GM18951 (cell line): ENCODE measurements around the gene AHCYL1.

Experiments
- POLR2A ChIP-seq: IDR thresholded peaks from 4 replicates; pipeline ENCODE4 v1.6.1; 2011; ENCODE audit warnings: mild to moderate bottlenecking; ENCODE audit not compliant: insufficient read length, insufficient read depth; ENCODE audit errors: extremely low read depth
- in situ Hi-C: fragments of 300-500 bp; cut with MboI; formaldehyde crosslinking; loops from one replicate; pipeline ENCODE4 v1.12.0; 2022; ENCODE audit warnings: low sequenced_read_pairs, mixed read lengths, inconsistent platforms; ENCODE audit not compliant: unreplicated experiment

AHCYL1 gene

DNA sequence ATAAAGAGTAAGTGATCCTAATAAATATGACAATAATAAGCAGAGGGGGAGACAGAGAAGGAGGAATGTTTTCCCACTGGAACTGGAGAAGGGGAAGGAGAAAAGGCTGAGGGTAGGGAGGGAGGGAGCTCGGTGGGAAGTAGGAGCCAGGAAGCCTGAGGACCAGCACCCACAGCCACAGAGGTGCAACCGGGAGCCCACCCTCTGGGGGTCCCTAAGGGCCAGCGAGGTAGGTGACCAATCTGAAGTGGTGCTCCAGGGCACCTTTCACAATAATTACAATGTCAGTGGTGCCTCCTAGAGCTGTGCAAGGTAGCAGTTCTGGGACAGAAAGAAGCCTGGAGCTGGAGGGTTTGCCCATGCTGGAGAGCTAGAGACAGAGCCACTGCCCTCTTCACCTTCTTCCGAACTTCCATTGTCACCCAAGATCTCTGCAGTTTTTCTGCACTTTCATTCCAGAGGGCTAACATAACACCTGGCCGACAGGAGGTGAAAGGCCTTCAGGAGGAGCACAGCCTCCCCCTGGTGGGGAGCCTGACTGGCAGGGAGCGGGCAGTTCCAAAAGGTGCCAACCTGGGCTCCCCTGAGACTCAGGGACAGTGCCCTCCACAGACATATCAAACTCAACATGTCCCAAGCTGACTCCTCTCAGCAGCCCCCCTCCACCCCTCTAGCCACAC lies 4.1 kb upstream of the AHCYL1 start:
- in situ Hi-C loops, result loop anchor here (5.0 to 10.0 kb wide), 3 partner anchors 188 to 436 kb away; partner anchors contain the start of genes GNAI3 and GSTM4
- no peak for TF ChIP-seq POLR2A

DNA sequence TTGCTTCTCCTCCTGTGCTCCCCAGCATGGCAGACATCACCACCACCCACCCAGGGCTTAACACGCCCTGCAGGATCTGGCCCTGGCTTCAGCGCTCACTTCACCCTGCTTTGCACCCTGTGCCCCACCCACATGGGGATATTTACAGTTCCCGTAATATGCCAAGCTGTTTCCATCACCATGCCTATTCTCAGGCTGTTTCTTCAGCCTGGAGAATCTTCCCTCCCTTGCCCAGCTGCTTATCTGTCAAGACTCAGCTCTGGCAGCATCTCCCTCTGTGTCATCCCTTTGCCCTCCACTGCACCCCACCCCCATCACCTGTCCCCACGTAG lies 3.6 kb upstream of the AHCYL1 start:
- no peak for TF ChIP-seq POLR2A
- in situ Hi-C loops, result loop anchor here (5.0 to 10.0 kb wide), 3 partner anchors 189 to 436 kb away; partner anchors contain the start of genes GNAI3 and GSTM4

DNA sequence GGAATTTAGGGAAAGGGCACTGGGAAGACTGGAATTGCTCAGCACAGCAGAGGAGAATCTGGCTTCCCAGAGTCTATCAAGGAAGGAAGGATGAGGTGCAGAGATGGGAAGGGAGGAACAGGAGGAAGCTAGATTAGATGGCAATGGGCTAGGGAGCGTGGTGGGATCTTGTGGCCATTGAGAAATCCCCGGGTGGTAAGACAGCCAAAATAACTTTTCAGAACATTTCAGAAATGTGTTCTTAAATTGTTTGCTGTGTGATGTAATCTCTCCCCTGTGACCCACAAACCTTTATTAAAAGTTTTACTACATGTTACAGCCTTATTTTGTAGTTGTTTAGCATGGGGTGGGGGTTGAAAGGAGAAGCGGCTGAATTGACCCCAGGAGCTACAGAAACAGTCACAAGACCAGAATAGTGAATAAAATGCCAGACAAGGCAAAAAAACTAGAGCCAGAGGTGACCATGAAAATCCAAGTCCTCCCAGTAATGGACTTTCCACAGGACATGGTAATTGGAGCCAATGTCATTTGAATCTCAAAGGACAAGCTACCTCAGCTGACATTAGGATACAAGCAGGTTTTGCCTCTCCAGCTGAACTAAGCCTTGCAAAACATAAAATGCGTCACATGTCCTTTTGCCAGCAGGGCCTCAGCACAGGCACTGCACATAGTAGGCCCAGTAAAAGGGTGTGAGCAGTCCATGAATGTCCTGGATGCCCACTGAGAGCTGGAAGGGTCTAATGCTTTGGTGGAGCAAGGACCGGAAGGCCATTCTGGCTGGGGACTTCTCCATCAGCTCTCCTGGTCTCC lies 980 bp upstream of the AHCYL1 start:
- in situ Hi-C loops, result loop anchor here (5.0 to 10.0 kb wide), 3 partner anchors 191 to 439 kb away; partner anchors contain the start of genes GNAI3 and GSTM4
- no peak for TF ChIP-seq POLR2A

- in situ Hi-C loops, result loop anchor here (5.0 to 10.0 kb wide), 3 partner anchors 192 to 439 kb away; partner anchors contain the start of genes GNAI3 and GSTM4
These were observed 442 bp upstream of the AHCYL1 start for GRCh38 chr1:109984190-109984455.

GRCh38 chr1:109985247-109986053 lies 885 bp downstream of the AHCYL1 start:
- in situ Hi-C loops, result loop anchor here (10.0 kb wide), 2 partner anchors 331 to 441 kb away; partner anchors contain the start of genes GNAI3 and GSTM4

More at GRCh38 chr1:109984190-109984455, 442 bp upstream of the AHCYL1 start:
- no peak for TF ChIP-seq POLR2A

DNA sequence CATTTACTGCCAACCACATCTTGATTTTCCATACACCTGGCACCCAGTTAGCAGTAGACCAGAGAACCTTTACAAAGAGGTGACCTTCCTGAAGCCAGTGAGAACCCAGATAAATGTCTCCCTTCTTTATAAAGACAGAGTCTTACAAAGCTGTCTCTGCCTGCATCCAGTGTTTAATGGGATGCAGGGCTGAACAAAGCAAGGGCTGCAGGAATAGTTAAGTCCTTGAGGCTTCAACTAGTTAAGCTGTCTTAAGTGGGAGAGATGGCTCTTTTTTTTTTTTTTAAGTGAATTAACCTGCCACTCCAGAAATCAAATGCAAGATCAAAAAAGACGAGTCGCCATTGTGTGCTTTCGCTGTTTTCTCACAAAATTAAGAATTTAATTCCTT lies 1.5 kb downstream of the AHCYL1 start:
- no peak for TF ChIP-seq POLR2A
- in situ Hi-C loops, result loop anchor here (10.0 kb wide), 2 partner anchors 331 to 441 kb away; partner anchors contain the start of genes GNAI3 and GSTM4

More at GRCh38 chr1:109985247-109986053, 885 bp downstream of the AHCYL1 start:
- TF ChIP-seq POLR2A, result no peak

DNA sequence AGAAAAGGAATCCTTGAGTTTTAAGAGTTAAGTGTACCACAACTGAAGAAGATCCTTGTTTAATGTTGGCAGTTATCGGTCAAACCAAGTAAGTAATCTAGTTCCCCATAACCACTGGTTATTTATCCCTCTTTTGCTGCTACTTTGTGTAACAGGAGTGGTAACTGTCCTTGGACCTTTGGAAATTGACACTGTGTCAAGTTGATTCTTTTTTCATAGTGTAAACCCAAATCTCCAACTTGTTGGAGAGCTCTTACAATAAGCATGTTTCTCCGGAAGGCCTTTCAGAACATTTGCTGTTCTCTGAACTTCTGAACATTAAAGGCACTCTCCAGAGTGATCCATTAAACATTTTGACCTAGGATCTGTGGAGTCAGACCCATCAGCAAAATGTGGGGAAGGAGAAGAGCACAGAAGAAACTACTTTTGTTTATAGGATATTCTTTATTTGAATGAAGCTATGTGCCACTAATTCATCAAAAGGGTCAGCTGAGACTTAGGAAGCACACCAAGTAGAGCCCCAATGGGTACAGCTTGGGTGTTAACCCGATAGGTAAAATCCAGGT lies 3.9 kb downstream of the AHCYL1 start:
- no peak for TF ChIP-seq POLR2A
- in situ Hi-C loops, result loop anchor here (10.0 kb wide), 2 partner anchors 334 to 444 kb away; partner anchors contain the start of genes GNAI3 and GSTM4

DNA sequence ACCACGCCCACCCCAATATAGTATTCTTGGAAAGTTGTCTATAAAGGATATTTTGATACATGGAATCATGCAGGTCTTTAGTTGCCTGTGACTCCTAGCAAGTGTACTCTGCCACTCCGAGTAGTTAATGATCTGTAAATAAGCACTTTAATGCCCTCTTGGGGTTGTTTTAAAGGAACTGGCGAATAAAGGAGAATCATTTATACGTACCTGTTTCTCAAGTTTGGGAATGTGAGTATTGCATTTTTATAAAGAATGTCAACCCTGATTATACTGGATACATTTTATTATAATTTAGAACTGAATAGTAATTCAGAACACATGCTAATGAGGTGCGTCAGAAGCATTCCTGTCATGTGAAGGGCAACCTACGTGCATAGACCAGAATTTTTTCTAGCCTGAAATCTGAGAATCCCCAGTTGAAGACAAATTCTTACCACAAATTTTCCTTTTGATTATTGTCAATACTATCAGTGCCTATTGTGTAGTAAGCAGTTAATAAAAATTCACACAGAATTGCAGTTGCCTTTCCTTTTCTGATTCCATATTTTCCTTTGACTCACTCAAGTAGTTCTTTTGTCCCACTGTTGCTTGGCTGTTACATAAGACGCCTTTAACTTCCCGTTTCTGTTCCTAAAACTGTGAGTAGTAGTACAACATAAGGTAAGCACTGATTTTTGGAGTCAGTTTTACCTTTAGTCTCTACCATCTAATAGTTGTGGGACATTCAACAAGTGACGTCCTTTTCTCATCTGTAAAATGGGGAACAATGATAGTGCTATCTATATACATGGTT lies 5.1 kb downstream of the AHCYL1 start:
- in situ Hi-C loops, result loop anchor here (10.0 kb wide), 2 partner anchors 335 to 445 kb away; partner anchors contain the start of genes GNAI3 and GSTM4
- TF ChIP-seq POLR2A, result no peak

DNA sequence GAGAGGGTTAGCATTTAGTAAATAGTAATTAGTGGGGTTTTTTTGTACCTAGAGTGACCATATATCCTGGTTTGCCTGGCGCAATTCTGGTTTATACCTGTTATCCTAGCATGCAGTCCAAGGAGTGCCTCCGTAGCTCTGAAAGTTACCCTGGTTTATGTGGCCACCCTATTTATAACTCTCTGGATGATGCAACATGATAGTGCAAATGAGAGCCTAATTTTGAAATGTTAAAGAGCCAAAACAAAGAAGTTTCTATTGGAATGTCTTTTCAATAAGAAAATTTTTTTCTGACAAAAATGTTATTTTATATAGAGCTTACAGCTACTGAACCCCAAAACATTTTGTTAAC lies 5.7 kb downstream of the AHCYL1 start:
- no peak for TF ChIP-seq POLR2A
- in situ Hi-C loops, result no loop called here

DNA sequence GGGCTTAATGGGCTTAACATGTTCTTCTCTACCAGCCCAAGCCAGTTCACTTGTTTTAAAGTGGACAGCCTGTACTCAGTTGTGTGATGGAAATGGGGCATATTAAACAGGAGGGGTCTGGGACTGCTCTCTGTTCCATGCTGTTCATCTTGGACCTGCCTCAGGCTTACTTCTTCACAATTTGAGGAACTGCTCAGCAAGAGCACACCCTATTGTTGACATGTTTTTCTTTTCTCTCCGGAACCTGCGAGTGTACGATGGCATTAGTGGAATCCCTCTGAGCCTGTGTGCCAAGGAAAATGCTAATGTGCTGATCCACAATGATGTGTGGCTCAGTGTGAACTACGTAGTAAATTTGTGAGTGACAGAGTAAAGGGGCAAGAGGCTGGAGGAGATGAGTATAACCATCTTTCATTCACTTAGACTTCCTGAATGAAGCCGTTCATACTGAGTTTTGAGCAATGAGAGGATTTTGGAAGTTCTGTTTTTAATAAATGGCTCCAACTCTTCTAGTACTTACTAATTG lies 6.9 kb downstream of the AHCYL1 start:
- in situ Hi-C loops, result no loop called here
- no peak for TF ChIP-seq POLR2A

GRCh38 chr1:109993885-109994284 lies 9.3 kb downstream of the AHCYL1 start:
- in situ Hi-C loops, result no loop called here
- TF ChIP-seq POLR2A, result no peak

DNA sequence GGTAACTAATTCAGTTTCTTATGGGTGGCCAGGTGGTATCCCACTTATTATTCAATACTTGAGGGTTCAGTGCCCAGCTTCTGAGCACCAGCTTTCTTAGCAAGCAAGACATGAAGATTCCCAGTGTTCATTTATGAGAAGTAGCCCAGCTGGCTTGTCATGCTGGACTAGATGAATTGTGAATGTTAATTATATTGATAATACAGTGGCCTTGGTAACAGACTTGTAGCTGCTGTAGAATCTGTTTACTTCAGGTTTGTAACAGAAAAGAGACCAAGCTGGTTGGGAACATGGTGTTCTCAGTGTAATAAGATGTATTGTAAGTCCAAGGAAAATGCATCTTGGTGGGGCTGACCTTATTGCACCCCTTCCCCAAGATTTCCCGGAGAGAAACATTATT lies 10.1 kb downstream of the AHCYL1 start:
- in situ Hi-C loops, result no loop called here
- TF ChIP-seq POLR2A, result no peak
